HepG2 (cell line): ENCODE results near the gene CASP4. TPM values are rescaled to one million over a fixed set of nuclear protein-coding genes. Genes with fewer than 3 reads are reported as not detected.

ENCODE experiments used
- AKNA ChIP-seq: sonication (generic); formaldehyde crosslinking; IDR thresholded peaks from 2 replicates; pipeline ENCODE4 v1.4.0; 2020; ENCODE audit warnings: missing genetic modification reagents, borderline replicate concordance
- CBX1 ChIP-seq: IDR thresholded peaks from one replicate; pipeline ENCODE4 v1.6.1; 2016; ENCODE audit warnings: antibody characterized with exemption, low read depth
- CBX2 ChIP-seq, 2 experiments: fragments of 200-600 bp in 1 of 2; sonication (generic); formaldehyde crosslinking in 1 of 2; IDR thresholded peaks; 2 replicates each; pipeline versions ENCODE4 v1.7.0 to v1.8.1; 2018 to 2022; ENCODE audit warnings: low read depth in 2 of 2, low read length in 1 of 2, mild to moderate bottlenecking in 1 of 2, missing genetic modification reagents in 1 of 2
- FOXO1 ChIP-seq: sonication (generic); formaldehyde crosslinking; IDR thresholded peaks from 2 replicates; pipeline ENCODE4 v1.4.0; 2020; ENCODE audit warnings: missing genetic modification reagents
- IRF2 ChIP-seq: IDR thresholded peaks from 2 replicates; pipeline ENCODE4 v1.6.1; 2018; ENCODE audit warnings: missing genetic modification reagents, missing compliant biosample characterization
- KLF15 ChIP-seq: sonication (generic); formaldehyde crosslinking; IDR thresholded peaks from 2 replicates; pipeline ENCODE4 v1.8.1; 2023; ENCODE audit warnings: borderline replicate concordance, mild to moderate bottlenecking, inconsistent platforms, missing genetic modification reagents, mixed read lengths
- MYC ChIP-seq: sonication (generic); formaldehyde crosslinking; IDR thresholded peaks from 2 replicates; pipeline ENCODE4 v1.9.0; 2021; ENCODE audit warnings: missing genetic modification reagents, borderline replicate concordance
- PHB2 ChIP-seq: fragments of 450-650 bp; IDR thresholded peaks from 2 replicates; pipeline ENCODE4 v1.6.1; 2018; ENCODE audit not compliant: partially characterized antibody
- RXRB ChIP-seq: IDR thresholded peaks from 2 replicates; pipeline ENCODE4 v1.6.1; 2016; ENCODE audit warnings: borderline replicate concordance, missing genetic modification reagents, missing compliant biosample characterization
- SIN3A ChIP-seq: IDR thresholded peaks from 2 replicates; pipeline ENCODE4 v1.6.1; 2011; ENCODE audit warnings: low read depth, mild to moderate bottlenecking, control low read depth, low read length, borderline replicate concordance
- SMC3 ChIP-seq: IDR thresholded peaks from 2 replicates; pipeline ENCODE4 v1.6.1; 2011; ENCODE audit warnings: low read length, improper control_type of control experiment
- ZBTB49 ChIP-seq: sonication (generic); formaldehyde crosslinking; IDR thresholded peaks from 2 replicates; pipeline ENCODE4 v1.4.0; 2020; ENCODE audit warnings: missing genetic modification reagents, borderline replicate concordance
- ZNF180 ChIP-seq: sonication (generic); formaldehyde crosslinking; IDR thresholded peaks from 2 replicates; pipeline ENCODE4 v1.4.0; 2020; ENCODE audit warnings: low read depth, missing genetic modification reagents, borderline replicate concordance
- ZNF746 ChIP-seq: sonication (generic); formaldehyde crosslinking; IDR thresholded peaks from 2 replicates; pipeline ENCODE4 v1.8.0; 2022; ENCODE audit warnings: mild to moderate bottlenecking, missing genetic modification reagents
- polyA plus RNA-seq, 8 experiments: library from polyadenylated mRNA; depleted of rRNA in 3 of 8; stranded (reverse) in 7 of 8; unstranded in 1 of 8; fragments of >200 nt; fragmentation: Illumina TruSeq in 4 of 8; extraction: Trizol in 4 of 8; gene quantifications; 2 replicates each; pipeline versions ENCODE4 v1.2.1 to v1.2.3, GENCODE V29; 2011 to 2016; ENCODE audit warnings: low read depth in 4 of 8, missing spikeins in 1 of 8, mixed read lengths in 1 of 8; ENCODE audit not compliant: insufficient read depth in 1 of 8
- total RNA-seq, 5 experiments: library from RNA; depleted of rRNA; stranded (reverse); fragments of >200 nt; fragmentation: Illumina TruSeq; extraction: Trizol; gene quantifications; 2 replicates each; pipeline ENCODE4 v1.2.3, GENCODE V29; 2016; ENCODE audit warnings: low read depth in 1 of 5
- TF ChIP-seq, protein P1 (sequence below): sonication (generic); formaldehyde crosslinking; IDR thresholded peaks from 2 replicates; pipeline ENCODE4 v1.4.0; 2020; ENCODE audit warnings: missing genetic modification reagents
- TF ChIP-seq, protein P2 (sequence below): sonication (generic); formaldehyde crosslinking; IDR thresholded peaks from 2 replicates; pipeline ENCODE4 v1.8.1; 2023; ENCODE audit warnings: missing genetic modification reagents, mild to moderate bottlenecking, borderline replicate concordance
- TF ChIP-seq, protein P3 (sequence below): sonication (generic); formaldehyde crosslinking; IDR thresholded peaks from 2 replicates; pipeline ENCODE4 v1.5.0; 2020; ENCODE audit warnings: mild to moderate bottlenecking, missing genetic modification reagents, moderate library complexity

CASP4 gene
- total and polyA plus RNA-seq, 2 of the 13 experiments (the other 11 are each of a cell fraction or from before 2014, with no cell fraction given): 56.4 to 69.8 TPM

DNA sequence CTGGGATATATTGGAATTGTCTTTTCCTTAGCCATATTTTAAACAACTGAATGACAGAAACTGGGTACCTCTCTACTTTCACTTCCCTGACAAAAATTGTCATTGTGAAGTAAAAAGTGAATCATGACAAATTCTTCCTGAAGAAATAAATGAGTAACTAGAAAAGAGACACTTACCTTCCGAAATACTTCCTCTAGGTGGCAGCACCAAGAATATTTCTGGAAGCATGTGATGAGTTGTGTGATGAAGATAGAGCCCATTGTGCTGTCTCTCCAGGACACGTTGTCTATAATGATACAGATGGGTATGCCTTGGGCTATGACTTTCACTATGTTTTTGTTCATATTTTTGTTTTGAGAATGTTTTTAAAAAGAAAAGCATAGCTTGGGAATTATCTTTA lies 21.5 kb downstream of the CASP4 start (continued):
- no peak for TF ChIP-seq AKNA (CRISPR knock-in tag)
- no peak for TF ChIP-seq CBX2 (IDR thresholded peaks at IDR 0.05; ENCODE audit: low read depth, low read length)
- TF ChIP-seq CBX2 (CRISPR knock-in tag; IDR thresholded peaks at IDR 0.05; ENCODE audit: low read depth): no peak
- peak; percentile 57 for TF ChIP-seq SMC3
- no peak for TF ChIP-seq KLF15 (CRISPR knock-in tag)
- no peak for TF ChIP-seq MYC (CRISPR knock-in tag)
- no peak for TF ChIP-seq CBX1
- TF ChIP-seq ZNF180: no peak
- TF ChIP-seq FOXO1 (CRISPR knock-in tag): no peak
- no peak for TF ChIP-seq RXRB
- TF ChIP-seq ZBTB49 (CRISPR knock-in tag): no peak
- TF ChIP-seq, protein P1, sequence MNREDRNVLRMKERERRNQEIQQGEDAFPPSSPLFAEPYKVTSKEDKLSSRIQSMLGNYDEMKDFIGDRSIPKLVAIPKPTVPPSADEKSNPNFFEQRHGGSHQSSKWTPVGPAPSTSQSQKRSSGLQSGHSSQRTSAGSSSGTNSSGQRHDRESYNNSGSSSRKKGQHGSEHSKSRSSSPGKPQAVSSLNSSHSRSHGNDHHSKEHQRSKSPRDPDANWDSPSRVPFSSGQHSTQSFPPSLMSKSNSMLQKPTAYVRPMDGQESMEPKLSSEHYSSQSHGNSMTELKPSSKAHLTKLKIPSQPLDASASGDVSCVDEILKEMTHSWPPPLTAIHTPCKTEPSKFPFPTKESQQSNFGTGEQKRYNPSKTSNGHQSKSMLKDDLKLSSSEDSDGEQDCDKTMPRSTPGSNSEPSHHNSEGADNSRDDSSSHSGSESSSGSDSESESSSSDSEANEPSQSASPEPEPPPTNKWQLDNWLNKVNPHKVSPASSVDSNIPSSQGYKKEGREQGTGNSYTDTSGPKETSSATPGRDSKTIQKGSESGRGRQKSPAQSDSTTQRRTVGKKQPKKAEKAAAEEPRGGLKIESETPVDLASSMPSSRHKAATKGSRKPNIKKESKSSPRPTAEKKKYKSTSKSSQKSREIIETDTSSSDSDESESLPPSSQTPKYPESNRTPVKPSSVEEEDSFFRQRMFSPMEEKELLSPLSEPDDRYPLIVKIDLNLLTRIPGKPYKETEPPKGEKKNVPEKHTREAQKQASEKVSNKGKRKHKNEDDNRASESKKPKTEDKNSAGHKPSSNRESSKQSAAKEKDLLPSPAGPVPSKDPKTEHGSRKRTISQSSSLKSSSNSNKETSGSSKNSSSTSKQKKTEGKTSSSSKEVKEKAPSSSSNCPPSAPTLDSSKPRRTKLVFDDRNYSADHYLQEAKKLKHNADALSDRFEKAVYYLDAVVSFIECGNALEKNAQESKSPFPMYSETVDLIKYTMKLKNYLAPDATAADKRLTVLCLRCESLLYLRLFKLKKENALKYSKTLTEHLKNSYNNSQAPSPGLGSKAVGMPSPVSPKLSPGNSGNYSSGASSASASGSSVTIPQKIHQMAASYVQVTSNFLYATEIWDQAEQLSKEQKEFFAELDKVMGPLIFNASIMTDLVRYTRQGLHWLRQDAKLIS (CRISPR knock-in tag): no peak
- no peak for TF ChIP-seq SIN3A
- TF ChIP-seq ZNF746 (CRISPR knock-in tag): no peak
- TF ChIP-seq, protein P2, sequence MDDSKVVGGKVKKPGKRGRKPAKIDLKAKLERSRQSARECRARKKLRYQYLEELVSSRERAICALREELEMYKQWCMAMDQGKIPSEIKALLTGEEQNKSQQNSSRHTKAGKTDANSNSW (CRISPR knock-in tag): no peak
- TF ChIP-seq, protein P3, sequence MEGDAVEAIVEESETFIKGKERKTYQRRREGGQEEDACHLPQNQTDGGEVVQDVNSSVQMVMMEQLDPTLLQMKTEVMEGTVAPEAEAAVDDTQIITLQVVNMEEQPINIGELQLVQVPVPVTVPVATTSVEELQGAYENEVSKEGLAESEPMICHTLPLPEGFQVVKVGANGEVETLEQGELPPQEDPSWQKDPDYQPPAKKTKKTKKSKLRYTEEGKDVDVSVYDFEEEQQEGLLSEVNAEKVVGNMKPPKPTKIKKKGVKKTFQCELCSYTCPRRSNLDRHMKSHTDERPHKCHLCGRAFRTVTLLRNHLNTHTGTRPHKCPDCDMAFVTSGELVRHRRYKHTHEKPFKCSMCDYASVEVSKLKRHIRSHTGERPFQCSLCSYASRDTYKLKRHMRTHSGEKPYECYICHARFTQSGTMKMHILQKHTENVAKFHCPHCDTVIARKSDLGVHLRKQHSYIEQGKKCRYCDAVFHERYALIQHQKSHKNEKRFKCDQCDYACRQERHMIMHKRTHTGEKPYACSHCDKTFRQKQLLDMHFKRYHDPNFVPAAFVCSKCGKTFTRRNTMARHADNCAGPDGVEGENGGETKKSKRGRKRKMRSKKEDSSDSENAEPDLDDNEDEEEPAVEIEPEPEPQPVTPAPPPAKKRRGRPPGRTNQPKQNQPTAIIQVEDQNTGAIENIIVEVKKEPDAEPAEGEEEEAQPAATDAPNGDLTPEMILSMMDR (CRISPR knock-in tag): peak; percentile 54
- no peak for TF ChIP-seq PHB2
- TF ChIP-seq IRF2 (CRISPR knock-in tag): no peak
